B cell (primary cell): ENCODE measurements around the gene ZNF627. TPM values are rescaled to one million over a fixed set of nuclear protein-coding genes. Genes with fewer than 3 reads are reported as not detected.

Experiments
- ATAC-seq: fragments of 200-7000 bp; cut with Tn5 transposase; one replicate; pipeline ENCODE4 v1.10.0; 2021; ENCODE audit warnings: low read depth, mild to moderate bottlenecking, moderate number of reproducible peaks, moderate library complexity
- CTCF ChIA-PET: fragments of 350-600 bp; sonication (Branson Sonifier 250); formaldehyde crosslinking; loops from one replicate; lab custom pipeline; 2021; ENCODE audit warnings: antibody characterized with exemption, inconsistent platforms; lab: Charles Lee
- POLR2A ChIA-PET: fragments of 350-600 bp; sonication (Branson Sonifier 250); formaldehyde crosslinking; loops from one replicate; lab custom pipeline; 2021; ENCODE audit warnings: antibody characterized with exemption; lab: Charles Lee
- DNase-seq: peaks from one replicate; pipeline ENCODE4 v3.0.0; 2013
- H2AFZ ChIP-seq: 2 replicates; pipeline ENCODE4 v1.6.1; 2012; ENCODE audit warnings: mild to moderate bottlenecking, low read depth, low read length; ENCODE audit not compliant: insufficient read depth, poor library complexity, severe bottlenecking
- H3K27ac ChIP-seq, 2 donors: 1 replicate in 1 of 2; 2 replicates in 1 of 2; pipeline ENCODE4 v1.5.1; 2012 to 2013; ENCODE audit warnings: low read length in 2 of 2, mild to moderate bottlenecking in 2 of 2, moderate library complexity in 1 of 2
- H3K27me3 ChIP-seq, 4 experiments: fragments of 200-600 bp in 1 of 4; sonication (generic) in 1 of 4; replicated peaks in 1 of 4; 1 replicate in 2 of 4; 2 replicates in 2 of 4; pipeline versions ENCODE4 v1.6.1 to v1.7.0; 2013 to 2016; ENCODE audit warnings: low read length in 3 of 4, mild to moderate bottlenecking in 2 of 4, mixed read lengths in 1 of 4, moderate library complexity in 1 of 4; ENCODE audit not compliant: insufficient read depth in 4 of 4, control insufficient read depth in 3 of 4; ENCODE audit errors: control extremely low read depth in 1 of 4
- H3K36me3 ChIP-seq, 2 experiments: replicated peaks in 1 of 2; 1 replicate in 1 of 2; 2 replicates in 1 of 2; pipeline versions ENCODE4 v1.6.1 to v1.7.1; 2013; ENCODE audit warnings: low read length in 1 of 2; ENCODE audit not compliant: insufficient read depth in 2 of 2, control insufficient read depth in 1 of 2; ENCODE audit errors: control extremely low read depth in 1 of 2, extremely low read depth in 1 of 2
- H3K4me1 ChIP-seq, 2 donors: fragments of 200-600 bp in 1 of 2; sonication (generic) in 1 of 2; 1 replicate in 1 of 2; 2 replicates in 1 of 2; pipeline versions ENCODE4 v1.5.1 to v1.6.1; 2013 to 2017; ENCODE audit warnings: low read length in 2 of 2; ENCODE audit not compliant: control insufficient read depth in 2 of 2, insufficient read depth in 2 of 2
- H3K4me2 ChIP-seq: replicated peaks from 2 replicates; pipeline ENCODE3; 2012; ENCODE audit warnings: mild to moderate bottlenecking, low read depth, low read length; ENCODE audit not compliant: poor library complexity, severe bottlenecking
- H3K4me3 ChIP-seq, 5 experiments: fragments of 200-600 bp in 1 of 5; sonication (generic) in 1 of 5; 1 replicate in 3 of 5; 2 replicates in 2 of 5; pipeline versions ENCODE4 v1.5.1 to v1.7.0; 2011 to 2016; ENCODE audit warnings: low read length in 4 of 5, mild to moderate bottlenecking in 4 of 5, low read depth in 2 of 5, control low read depth in 1 of 5, moderate library complexity in 1 of 5; ENCODE audit not compliant: insufficient read depth in 1 of 5; ENCODE audit errors: control extremely low read depth in 1 of 5, extremely low read depth in 1 of 5
- H3K79me2 ChIP-seq: fragments of 200-600 bp; sonication (generic); one replicate; pipeline ENCODE4 v1.6.0; 2016; ENCODE audit warnings: low read length; ENCODE audit not compliant: control insufficient read depth, insufficient read depth
- H3K9ac ChIP-seq: fragments of 200-600 bp; sonication (generic); 2 replicates; pipeline ENCODE4 v1.6.1; 2017; ENCODE audit warnings: mild to moderate bottlenecking, low read length, moderate library complexity
- H3K9me3 ChIP-seq, 3 donors: one replicate each; pipeline versions ENCODE4 v1.6.1 to v1.7.1; 2013; ENCODE audit warnings: low read length in 2 of 3; ENCODE audit not compliant: control insufficient read depth in 2 of 3, insufficient read depth in 1 of 3; ENCODE audit errors: control extremely low read depth in 1 of 3
- H4K20me1 ChIP-seq: 2 replicates; pipeline ENCODE4 v1.6.0; 2012; ENCODE audit warnings: mild to moderate bottlenecking, low read length; ENCODE audit not compliant: insufficient read depth, control insufficient read depth, poor library complexity, severe bottlenecking
- H3K27ac Mint-ChIP-seq: one replicate; pipeline ENCODE4 v1.8.0; 2021; ENCODE audit warnings: mixed read lengths
- H3K27me3 Mint-ChIP-seq: one replicate; pipeline ENCODE4 v1.8.0; 2021; ENCODE audit warnings: mixed read lengths
- H3K4me1 Mint-ChIP-seq: one replicate; pipeline ENCODE4 v1.8.0; 2021; ENCODE audit warnings: mixed read lengths
- H3K4me3 Mint-ChIP-seq: one replicate; pipeline ENCODE4 v1.8.0; 2021; ENCODE audit warnings: mixed read lengths
- H3K9me3 Mint-ChIP-seq: one replicate; pipeline ENCODE4 v1.8.0; 2022; ENCODE audit warnings: mixed read lengths; ENCODE audit not compliant: insufficient read depth
- EZH2 ChIP-seq: IDR thresholded peaks from 2 replicates; pipeline ENCODE4 v1.6.1; 2012; ENCODE audit warnings: borderline replicate concordance, low read depth, mild to moderate bottlenecking, moderate library complexity, low read length; ENCODE audit not compliant: insufficient read depth, poor library complexity, severe bottlenecking
- WGBS: methylation state at CpG from one replicate; pipeline ENCODE4 v1.1.5; 2013; ENCODE audit warnings: missing lambda C conversion rate; ENCODE audit not compliant: insufficient coverage; 5-methylcytosine and 5-hydroxymethylcytosine counted together
- intact Hi-C: fragments of 100-400 bp; cut with micrococcal nuclease; formaldehyde crosslinking; loops from one replicate; pipeline ENCODE4 v1.10.0; 2022
- polyA plus RNA-seq: library from polyadenylated mRNA; depleted of rRNA; stranded (reverse); fragments of >200 nt; gene quantifications from 2 replicates; pipeline ENCODE4 v1.2.3, GENCODE V29; 2012
- total RNA-seq, 2 donors: library from RNA; stranded (reverse); fragments of 120-200 nt in 1 of 2; gene quantifications; 1 replicate in 1 of 2; 2 replicates in 1 of 2; pipeline versions ENCODE4 v1.2.3 to v1.2.4, GENCODE V29; 2013 to 2022
- TF ChIP-seq, protein P1 (sequence below): fragments of 200-600 bp; IDR thresholded peaks from one replicate; pipeline ENCODE4 v1.8.0; 2022; ENCODE audit warnings: antibody characterized with exemption, mild to moderate bottlenecking

The ZNF627 gene
- total and polyA plus RNA-seq, 2 donors (not counting 1 experiment from before 2014, with no cell fraction given), result 9.6 to 26.2 TPM

- Histone ChIP-seq H3K4me3 (no peak overlapping the region), H3K4me2 (no peak overlapping the region), H2AFZ (no peak overlapping the region), H3K9ac (no peak overlapping the region), H3K9me3 (peaks cover 0 to 30% (median 17%) of the 10 kb centered on the region in 3 donors), H3K36me3 (peaks cover 0 to 4% of the 10 kb centered on the region in 2 experiments), H3K4me1 (no peaks in the 10 kb centered on the region), H3K79me2 (peaks cover 70% of the 10 kb centered on the region), H4K20me1 (peaks cover 7% of the 10 kb centered on the region), H3K27ac (no peak overlapping the region), H3K27me3 (no peaks in the 10 kb centered on the region)
- Mint-ChIP-seq H3K4me3 (no peak overlapping the region), H3K27ac (no peak overlapping the region), H3K4me1 (peaks cover 11% of the 10 kb centered on the region), H3K27me3 (no peaks in the 10 kb centered on the region), H3K9me3 (peaks cover 9% of the 10 kb centered on the region)
- ATAC-seq, result no peak
- TF ChIP-seq EZH2, result no peak
- TF ChIP-seq, protein P1, sequence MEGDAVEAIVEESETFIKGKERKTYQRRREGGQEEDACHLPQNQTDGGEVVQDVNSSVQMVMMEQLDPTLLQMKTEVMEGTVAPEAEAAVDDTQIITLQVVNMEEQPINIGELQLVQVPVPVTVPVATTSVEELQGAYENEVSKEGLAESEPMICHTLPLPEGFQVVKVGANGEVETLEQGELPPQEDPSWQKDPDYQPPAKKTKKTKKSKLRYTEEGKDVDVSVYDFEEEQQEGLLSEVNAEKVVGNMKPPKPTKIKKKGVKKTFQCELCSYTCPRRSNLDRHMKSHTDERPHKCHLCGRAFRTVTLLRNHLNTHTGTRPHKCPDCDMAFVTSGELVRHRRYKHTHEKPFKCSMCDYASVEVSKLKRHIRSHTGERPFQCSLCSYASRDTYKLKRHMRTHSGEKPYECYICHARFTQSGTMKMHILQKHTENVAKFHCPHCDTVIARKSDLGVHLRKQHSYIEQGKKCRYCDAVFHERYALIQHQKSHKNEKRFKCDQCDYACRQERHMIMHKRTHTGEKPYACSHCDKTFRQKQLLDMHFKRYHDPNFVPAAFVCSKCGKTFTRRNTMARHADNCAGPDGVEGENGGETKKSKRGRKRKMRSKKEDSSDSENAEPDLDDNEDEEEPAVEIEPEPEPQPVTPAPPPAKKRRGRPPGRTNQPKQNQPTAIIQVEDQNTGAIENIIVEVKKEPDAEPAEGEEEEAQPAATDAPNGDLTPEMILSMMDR, result no peak
- intact Hi-C loops, result no loop called here
- DNase-seq, result no peak
- CTCF ChIA-PET, result interaction anchor here (0.5 kb wide), 1 partner anchor 1301 kb away, joined by 3 read pairs; no protein-coding TSS in a partner anchor
- WGBS, result 99% methylated on average over 5 of the region's 8 CpGs
- POLR2A ChIA-PET, result no interaction called here
Measured at GRCh38 chr19:11606484-11606883, 9.2 kb downstream of the ZNF627 start.

DNA sequence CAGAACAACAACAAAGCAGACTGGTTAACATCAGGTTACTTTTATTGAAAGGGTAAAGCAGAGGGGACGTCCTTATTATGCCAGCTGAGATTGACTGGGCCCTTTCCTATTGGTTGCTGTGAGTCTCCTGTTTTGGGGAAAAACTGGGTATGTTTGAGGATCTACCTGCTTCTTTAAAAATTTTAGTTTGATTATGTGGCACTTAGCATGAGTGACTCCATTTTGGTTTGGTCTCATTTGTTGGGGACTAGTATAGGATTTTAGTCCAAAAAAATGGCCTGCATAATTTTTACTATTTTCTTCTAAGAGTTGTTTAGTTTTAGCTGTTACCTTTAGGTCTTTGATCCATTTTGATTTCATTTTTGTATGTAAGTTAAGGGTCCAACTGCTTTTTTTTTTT, 14.4 kb downstream of the ZNF627 start:
- H3K4me1 Mint-ChIP-seq, result peaks cover 4% of the 10 kb centered on the region
- no peaks in the 10 kb centered on the region for H3K27me3 Mint-ChIP-seq
- TF ChIP-seq, protein P1, result no peak
- TF ChIP-seq EZH2, result no peak
- ChIA-PET CTCF (no interaction called here), POLR2A (interaction anchor here (0.6 to 0.7 kb wide), 2 partner anchors 364 to 663 kb away, joined by 3 read pairs; no protein-coding TSS in a partner anchor)
- H3K27me3 ChIP-seq, result no peaks in the 10 kb centered on the region
- peaks cover 7 to 11% of the 10 kb centered on the region in 2 experiments for H3K36me3 ChIP-seq
- no peak overlapping the region for H3K27ac Mint-ChIP-seq
- H3K9me3 ChIP-seq, result peaks cover 4 to 18% (median 8%) of the 10 kb centered on the region in 3 donors
- H3K4me3 Mint-ChIP-seq, result no peak overlapping the region
- no peak overlapping the region for H2AFZ ChIP-seq
- no peak overlapping the region for H3K9ac ChIP-seq
- peaks cover 44% of the 10 kb centered on the region for H3K79me2 ChIP-seq
- no peaks in the 10 kb centered on the region for H4K20me1 ChIP-seq
- H3K9me3 Mint-ChIP-seq, result peaks cover 9% of the 10 kb centered on the region
- DNase-seq (no peak), ATAC-seq (no peak)
- H3K27ac ChIP-seq, result no peak overlapping the region
- no CpG with 5 or more reads among the region's 1 CpG for whole genome bisulfite sequencing
- intact Hi-C loops, result no loop called here
- no peak overlapping the region for H3K4me3 ChIP-seq
- no peak overlapping the region for H3K4me2 ChIP-seq
- no peaks in the 10 kb centered on the region for H3K4me1 ChIP-seq
